HG03565 (cell line): ENCODE results near the gene PPP1R3G.

ENCODE experiments used
- ATAC-seq: cut with Tn5 transposase; IDR thresholded peaks from one replicate; pipeline ENCODE4 v1.9.1; 2021; ENCODE audit warnings: mild to moderate bottlenecking, moderate library complexity; ENCODE audit not compliant: unreplicated experiment

Gene PPP1R3G

DNA sequence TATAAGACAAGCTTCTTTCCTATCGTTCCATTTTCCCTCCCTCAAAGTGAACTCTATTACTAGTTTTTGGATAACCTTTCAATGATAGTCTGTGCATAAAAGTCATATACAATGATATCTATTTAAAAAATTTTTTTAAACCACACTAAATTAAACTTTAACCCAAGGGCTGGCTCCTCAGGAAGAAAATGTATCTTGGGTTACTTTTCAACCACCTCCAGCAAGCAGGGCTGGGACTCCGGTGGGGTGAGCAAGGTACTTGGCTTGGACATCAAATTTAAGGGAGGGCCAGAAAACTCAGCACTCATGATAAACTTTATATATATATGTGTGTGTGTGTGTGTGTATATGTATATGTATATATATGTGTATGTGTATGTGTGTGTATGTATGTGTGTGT, 13.9 kb upstream of the PPP1R3G start:
- ATAC-seq = no peak

DNA sequence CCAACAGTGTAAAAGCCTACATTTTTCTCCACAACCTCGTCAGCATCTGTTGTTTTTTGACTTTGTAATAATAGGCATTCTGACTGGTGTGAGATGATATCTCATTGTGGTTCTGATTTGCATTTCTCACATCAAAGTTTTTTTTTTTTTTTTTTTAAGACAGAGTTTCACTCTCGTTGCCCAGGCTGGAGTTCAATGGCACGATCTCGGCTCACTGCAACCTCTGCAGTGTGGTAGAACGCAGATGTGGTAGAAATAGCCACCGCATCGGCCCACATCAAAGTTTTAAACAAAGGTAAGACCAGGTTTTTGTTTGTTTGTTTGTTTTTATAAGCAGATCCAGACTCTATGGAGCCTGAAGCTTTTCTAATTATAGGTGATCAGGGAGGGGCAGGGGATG, 12.7 kb upstream of the PPP1R3G start:
- no peak for ATAC-seq

DNA sequence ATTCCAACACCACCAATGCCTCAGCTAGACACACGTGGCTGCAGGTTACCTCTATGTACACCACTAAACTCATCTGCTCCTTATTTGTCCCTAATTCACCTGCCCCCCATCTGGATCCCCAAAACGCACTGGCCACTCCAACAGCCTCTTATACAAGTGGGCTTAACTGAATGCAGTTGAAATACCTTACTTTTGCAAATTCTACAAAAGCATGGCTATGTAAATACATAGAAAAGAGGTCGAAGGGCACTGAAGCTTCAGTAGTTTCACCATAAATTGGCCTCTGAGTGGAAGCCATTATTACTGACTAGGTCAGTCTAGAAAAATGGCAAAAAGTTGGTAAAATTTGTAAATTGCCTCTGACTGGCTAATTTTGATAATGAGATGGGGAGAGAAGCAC, 11.1 kb upstream of the PPP1R3G start:
- ATAC-seq = no peak

DNA sequence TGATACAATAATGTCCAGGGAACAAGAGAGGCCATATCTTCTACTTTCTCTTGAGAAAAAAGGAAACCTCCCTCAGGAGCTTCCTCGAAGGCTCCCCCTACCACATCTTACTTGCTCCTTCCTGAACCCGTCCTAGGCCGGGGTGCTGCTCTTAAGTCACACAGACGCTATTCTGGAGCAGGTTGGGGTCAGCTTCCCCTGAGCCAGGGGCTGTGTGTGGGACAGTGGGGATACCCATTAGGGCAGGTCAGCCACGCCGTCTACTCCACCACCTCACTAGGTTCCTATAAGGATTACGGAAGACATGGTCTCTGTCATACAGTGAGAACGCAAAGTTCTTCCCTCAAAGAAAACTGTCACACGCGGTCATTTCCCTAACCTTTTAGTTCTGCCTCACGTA, 8.2 kb upstream of the PPP1R3G start:
- ATAC-seq = no peak

DNA sequence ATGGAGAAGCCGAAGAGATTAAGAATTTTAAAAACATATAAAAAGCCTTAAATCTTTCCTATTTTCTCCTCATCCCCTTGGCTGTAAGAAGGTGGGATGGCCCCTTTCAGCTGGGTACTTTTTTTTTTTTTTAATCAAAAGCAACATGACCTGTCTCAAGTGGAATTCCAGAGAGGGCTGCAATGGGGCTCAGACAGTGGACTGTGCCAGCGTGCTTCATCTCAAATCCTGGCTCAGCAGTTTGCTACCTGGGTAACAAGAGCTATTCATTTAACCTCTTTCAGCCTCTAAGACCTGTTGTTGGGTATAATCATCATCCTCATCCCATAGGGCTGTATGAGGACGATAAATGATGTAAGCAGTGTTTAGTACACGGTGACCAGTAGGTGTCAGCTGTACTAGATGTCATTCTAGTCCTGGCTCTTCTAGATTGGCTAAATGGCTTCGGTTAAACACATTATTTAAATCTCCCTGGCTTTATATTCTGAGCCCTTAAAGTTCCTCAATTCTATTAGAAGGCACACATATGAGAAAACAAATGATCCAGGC, 6.9 kb upstream of the PPP1R3G start:
- ATAC-seq = peak; percentile 46

DNA sequence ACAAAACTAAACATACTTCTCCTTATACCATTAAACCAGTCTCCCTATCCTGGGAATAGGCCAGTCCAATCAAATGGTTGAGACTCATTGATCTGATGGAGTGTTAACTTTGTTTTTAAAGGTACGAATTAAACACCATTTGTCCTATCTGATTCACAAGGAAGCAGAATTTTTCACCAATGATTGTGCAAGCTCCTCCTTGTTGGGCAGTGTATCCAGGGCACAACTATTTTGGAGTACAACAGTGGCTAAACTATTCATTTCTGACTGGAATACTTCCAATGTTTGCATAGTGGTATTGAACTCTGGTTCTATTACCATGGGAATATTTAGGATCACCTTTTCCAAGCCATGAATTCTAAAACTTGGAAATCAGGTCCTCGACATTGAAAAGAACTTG, 5.4 kb upstream of the PPP1R3G start:
- ATAC-seq = no peak

DNA sequence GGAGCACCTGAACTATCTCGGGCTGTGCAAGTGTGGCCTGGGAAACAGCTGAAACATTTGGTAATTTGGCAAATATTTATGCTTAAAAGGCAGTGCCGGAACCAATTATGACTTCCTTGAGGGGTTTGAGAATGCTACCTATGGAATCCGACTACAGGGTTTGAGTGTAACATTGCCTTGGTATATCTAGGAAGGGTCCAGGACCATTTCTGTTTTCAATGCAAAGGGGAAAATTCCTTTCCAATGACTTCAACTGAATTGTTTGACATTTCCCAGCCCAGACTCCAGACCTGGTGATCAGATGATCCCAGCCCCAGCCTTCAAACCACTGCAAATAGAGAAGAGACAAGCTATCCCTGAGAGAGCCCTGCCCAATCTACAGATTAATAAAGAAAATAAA, 4.6 kb upstream of the PPP1R3G start:
- no peak for ATAC-seq

DNA sequence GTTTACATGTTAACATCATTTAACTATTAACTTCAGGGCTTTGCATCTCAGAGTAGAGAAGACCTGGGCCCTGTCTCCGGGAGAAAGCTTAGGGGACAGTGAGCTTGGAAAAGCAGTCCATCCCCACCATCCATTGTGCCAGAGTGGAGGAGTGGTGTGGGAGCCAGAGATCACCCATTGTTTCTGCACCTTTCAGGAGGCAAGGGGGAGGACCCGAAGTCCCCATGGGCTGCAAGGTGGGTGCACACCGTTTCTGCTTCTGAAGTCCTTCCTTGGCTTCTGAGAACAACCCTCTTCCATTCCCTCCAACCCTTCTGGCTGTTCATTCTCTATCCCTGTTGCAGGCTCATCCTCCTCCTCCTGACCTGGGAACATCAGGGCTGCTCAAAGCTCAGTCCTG, 4.0 kb upstream of the PPP1R3G start:
- ATAC-seq = no peak

DNA sequence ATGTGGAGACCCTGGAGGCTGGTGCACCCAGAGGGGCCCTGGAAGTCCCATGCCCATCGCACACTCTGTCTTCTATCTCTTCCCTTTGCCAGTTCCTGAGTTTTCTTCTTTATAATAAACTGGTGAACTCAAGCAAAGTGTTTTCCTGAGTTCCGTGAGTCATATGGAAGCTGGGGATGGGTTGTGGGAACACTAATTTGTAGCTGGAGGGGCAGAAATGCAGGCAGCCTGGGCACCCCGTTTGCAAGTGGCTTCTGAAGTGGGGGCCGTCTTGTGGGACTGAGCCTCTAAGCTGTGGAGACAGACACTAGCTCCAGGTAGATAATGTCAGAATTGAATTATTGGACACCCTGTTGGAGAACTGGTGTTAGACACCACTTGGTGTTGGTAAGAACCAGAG, 3.2 kb upstream of the PPP1R3G start:
- no peak for ATAC-seq

DNA sequence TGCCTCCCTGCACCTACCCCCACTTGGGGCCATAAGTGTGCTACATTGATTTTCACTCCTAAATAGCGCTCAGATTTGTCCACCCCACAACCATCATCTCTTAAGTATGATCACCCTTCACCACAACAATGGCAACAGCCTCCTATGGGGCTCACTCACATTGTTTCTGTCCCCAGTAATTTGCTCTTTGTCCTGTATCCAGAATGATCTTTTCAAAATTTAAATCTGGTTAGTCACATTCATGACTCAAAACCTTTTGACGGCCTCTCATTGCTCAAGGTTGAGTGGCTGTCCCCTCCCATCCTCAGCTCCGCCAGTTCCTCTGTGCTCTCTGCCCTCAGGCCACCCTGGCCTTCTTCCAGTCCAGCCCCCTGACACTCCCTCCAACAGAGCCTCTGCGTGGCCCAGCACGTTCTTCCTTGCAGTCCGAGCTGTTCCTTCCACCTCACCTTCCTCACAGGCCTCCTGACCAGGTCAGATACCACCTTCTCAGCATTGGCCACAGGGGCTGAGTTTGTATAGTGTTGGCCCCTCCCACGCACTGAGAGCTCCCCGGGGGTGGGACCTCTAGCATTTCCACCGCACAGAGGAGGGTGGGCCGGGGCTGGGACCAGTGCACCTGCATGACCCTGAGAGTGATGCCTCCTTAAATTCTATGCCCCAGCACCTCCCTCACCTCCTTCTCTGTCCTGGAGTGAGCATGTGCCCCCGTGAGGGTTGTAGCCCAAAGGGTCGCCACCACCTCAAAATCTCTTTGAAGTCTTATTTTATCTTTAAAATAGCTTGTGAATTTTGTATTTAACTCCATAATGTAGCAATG, 2.4 kb upstream of the PPP1R3G start:
- ATAC-seq = no peak

DNA sequence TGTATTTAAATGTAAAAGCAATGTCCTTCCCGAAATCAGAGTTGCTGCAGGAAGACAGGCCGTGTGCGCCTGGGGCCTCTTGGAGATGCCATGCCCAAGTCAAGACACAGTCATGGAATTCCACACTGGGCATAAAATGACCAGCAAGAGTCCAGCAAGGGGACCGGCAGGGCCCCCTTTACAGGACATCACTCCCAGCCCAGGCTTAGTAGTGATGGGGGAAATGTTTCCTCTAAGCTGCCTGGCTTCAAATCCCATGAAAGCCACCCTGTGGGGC, 1.9 kb upstream of the PPP1R3G start:
- ATAC-seq = no peak

DNA sequence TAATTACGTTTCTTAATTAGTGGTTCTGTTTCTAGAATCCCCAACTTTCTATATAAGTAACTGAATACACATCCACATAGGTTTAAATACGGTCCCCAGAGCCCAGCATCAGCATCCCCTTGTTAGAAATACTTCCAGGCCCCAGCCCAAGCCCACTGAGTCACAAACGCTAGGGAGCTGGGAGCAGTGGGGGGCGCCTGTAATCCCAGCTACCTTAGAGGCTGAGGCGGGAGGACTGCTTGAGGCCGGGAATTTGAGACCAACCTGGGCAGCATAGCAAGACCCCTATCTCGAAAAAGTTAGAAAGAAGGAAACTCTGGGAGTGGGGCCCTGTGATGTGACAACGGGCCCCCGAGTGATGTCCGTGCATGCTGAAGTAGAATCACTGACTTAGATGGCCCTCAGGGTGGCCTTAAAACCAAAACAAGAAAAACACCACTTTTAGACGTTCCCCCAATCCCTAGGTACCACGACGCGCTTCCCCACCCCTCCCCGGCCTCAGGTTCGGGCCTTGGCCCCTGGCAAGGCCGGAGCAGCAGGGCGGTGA, 1.3 kb upstream of the PPP1R3G start:
- no peak for ATAC-seq

DNA sequence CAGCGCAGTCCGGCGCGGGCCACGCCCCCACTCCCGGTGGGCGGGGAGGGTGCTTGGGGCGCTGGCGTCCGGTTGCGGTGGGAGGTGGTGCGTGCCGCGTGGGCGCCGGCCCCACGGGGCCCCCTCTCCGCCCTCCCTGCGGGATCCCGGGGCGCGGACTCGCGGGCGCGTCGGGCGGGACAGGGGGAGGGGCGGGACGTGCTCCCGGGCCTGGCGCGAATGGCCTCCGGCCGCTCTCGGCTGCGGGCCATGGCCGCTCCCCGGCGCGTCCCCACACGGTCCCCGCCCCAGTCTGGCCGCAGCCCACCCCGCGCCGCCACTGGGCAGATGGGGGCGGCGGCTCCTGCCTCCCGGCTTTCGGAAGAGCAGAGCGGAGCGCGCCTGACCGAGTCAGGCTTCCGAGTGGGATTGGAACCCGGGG, 771 bp upstream of the PPP1R3G start:
- ATAC-seq = no peak

DNA sequence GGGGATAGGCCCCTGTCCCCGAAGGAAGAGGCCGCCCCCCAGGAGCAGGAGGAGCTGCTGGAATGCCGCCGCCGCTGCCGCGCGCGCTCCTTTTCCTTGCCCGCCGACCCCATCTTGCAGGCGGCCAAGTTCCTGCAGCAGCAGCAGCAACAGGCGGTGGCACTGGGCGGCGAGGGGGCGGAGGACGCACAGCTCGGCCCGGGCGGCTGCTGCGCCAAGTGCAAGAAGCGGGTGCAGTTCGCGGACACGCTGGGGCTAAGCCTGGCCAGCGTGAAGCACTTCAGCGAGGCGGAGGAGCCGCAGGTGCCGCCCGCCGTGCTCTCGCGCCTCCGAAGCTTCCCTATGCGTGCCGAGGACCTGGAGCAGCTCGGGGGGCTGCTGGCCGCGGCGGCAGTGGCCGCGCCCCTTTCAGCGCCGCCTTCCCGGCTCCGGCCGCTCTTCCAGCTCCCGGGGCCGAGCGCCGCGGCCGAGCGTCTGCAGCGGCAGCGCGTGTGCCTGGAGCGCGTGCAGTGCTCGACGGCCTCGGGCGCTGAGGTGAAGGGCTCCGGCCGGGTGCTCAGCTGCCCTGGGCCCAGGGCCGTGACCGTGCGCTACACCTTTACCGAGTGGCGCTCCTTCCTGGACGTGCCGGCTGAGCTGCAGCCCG, 630 bp downstream of the PPP1R3G start:
- no peak for ATAC-seq

DNA sequence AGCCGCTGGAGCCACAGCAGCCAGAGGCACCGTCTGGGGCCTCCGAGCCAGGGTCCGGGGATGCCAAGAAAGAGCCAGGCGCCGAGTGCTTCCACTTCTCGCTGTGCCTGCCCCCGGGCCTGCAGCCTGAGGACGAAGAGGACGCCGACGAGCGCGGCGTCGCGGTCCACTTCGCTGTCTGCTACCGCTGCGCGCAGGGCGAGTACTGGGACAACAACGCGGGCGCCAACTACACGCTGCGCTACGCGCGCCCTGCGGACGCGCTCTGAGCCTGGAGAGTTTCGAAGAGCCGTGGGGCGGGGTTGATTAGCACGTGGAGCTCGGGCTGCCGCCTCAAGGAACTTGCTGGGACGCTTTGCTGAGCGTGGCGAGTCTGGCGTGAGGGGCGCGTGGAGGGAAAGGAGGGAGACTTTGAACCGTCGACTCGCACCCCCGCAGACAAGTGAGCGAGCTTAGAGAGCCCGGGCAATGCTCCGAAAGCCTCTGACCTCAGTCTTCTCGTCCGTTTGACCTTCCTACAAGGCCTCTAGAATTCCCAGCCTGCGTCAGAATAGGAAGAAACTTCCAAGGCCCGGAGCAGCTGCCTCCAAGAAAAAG, 1.3 kb downstream of the PPP1R3G start:
- no peak for ATAC-seq

DNA sequence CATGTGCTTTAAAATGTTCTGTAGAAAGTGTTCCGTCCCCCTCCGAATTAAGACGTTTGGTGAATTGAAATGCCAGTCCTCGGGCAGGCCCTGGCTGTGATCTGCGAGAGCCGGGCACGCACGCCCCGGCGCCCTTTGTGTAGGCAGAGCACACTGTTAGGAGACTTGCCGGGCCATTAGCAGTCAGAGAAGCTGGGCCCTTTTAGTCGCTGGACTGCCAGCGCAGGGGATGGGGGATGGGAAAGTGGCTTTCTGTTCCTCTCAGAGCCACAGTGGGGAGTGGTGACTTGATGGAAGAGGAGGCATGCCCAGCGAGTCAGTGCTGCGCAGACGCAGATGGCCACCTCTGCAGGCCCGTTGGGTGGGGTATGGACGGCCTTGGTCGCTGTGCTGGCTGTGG, 2.2 kb downstream of the PPP1R3G start:
- no peak for ATAC-seq

DNA sequence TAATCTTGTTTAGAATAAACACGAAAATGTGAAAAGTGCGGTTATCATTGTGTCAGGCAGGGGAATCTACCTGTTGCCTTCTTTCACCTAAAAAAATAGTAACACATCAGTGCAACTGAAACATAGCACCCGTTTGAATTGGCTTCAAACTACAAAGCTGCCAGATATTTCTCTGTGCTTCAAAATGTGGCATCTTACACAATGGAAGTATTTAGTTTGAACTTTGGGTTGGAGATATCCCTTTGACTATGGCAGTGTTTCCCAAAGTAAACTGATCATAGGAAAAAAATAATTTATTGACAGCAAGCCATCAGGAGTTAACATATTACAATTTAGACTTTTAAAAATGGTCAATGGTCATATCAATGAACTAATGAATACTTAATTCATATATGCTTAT, 3.6 kb downstream of the PPP1R3G start:
- no peak for ATAC-seq

DNA sequence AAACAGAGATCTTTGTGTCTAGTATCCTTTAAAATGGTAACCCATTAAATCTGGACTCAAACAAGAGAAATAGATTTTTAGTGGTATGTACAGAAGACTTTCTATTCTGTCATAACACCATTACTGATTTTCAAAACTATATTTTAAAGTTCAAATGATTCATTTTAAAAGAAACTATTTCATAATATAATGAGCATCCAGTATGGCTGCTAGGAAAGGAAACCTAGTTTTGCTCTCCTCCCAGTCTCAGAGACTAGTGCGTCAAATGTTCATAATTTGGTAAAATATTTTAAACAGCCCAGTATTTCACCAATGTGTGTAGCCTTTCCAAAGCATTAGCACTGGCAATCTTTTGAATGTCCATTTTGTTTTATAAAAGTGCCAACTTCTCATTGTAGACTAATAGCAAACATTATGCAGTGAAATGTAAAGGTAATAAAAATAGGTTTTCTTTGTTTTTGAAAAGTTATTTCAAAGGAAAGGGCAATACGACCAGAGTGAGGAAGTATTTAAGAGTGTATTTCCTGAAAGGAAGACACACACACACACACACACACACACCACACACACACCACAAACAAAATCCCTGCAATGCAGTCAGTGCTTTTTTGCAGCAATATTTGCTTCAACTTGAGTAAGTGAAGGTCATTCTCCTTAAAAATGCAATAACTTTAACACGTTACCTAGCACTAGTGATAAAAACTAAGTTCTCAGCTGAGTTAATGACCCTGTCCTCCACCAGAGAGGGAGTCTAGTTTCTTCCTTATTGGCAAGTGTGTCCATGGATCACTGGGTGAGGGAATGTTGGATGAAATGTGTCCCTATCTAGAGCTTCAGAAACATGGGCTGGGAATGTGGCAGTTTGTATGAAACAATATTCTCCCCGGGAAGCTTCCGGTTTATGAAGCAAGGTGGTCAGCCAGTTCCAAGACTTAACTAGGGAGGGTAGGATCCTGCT, 4.6 kb downstream of the PPP1R3G start:
- no peak for ATAC-seq

DNA sequence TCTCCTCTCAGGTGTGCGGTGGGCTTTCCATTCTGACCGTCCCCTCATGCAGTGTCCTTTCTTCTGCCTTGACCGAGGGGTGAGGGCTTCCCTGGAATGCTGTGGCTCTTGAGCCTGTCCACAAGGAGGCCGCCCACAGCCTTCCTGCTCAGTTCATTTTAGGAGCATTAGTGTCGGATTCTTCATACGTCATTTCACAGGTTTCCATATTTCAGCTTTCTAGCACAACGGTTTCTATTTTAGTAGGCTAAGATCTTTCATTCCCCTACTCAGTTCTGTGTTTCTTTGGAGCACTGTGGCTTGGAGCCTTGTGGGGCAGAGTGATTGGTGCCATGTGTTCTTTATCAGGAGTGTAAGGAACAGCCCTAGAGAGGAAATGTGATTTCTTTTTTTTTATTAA, 5.5 kb downstream of the PPP1R3G start:
- no peak for ATAC-seq

DNA sequence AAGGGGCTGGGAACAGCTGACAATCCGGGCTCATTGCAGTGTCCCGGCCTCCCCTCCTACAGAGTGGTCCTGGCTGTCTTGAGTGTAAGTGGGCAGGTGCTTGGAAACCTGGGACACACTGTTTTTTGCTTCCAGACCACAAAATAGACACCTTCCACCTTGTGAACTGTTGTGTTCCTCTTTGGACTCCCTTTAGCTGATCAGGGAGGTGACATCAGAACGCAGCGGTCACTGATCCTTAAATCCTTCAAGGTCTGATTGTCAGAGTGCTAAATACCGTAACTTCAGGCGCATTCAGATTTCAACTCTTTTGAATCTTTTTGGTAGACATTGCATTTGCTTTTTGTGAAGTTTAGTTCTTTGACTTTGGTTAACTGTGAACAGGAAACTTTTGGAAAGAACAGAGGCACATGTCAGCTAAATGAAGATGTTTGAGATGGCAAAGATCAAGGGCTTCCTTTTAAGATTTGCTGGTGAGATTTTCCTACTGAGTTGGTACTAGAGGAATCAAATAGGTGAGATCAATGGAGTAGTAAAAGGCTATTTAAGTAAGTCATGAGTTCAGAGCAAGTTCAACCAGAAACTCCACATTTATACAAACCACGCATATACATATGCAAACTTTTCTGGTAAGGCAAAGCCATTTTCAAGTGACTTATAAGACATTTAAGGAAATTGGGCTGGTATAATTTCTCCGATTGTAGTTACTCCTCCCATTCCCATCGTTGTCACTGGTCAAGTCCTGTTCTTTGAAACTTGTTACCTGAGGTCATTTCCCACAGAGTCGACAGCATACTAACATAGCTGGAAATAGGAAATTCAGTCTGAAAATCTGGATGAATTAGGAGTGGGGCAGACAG, 6.3 kb downstream of the PPP1R3G start:
- ATAC-seq = no peak
